Loucy (cell line): ENCODE results near the gene AP1G1.
"Not testable (repeated sequence)": the region's sequence is repeated elsewhere in the genome, so short reads cannot be mapped to it uniquely, and the experiment has no call there.

Experiments used
- H2AFZ ChIP-seq: fragments of 200-600 bp; sonication (generic); 2 replicates; pipeline ENCODE4 v1.6.0; 2016; ENCODE audit warnings: antibody characterized with exemption, mild to moderate bottlenecking, low read length, moderate library complexity
- H3F3A ChIP-seq: fragments of 200-600 bp; 2 replicates; pipeline ENCODE4 v1.6.0; 2016; ENCODE audit warnings: antibody characterized with exemption, low read depth, mild to moderate bottlenecking
- H3K27me3 ChIP-seq: fragments of 200-600 bp; sonication (generic); 2 replicates; pipeline ENCODE4 v1.6.1; 2014; ENCODE audit warnings: low read length, mild to moderate bottlenecking; ENCODE audit not compliant: insufficient read depth, poor library complexity, severe bottlenecking
- H3K36me3 ChIP-seq: fragments of 200-600 bp; sonication (generic); 2 replicates; pipeline ENCODE4 v1.6.1; 2016; ENCODE audit warnings: low read length; ENCODE audit not compliant: insufficient read depth
- H3K4me1 ChIP-seq: fragments of 200-600 bp; sonication (generic); 2 replicates; pipeline ENCODE4 v1.5.1; 2014; ENCODE audit warnings: low read length, mild to moderate bottlenecking; ENCODE audit not compliant: insufficient read depth, poor library complexity, severe bottlenecking
- H3K4me2 ChIP-seq: fragments of 200-600 bp; sonication (generic); 2 replicates; pipeline ENCODE4 v1.6.0; 2014; ENCODE audit warnings: antibody characterized with exemption, low read length, low read depth, mild to moderate bottlenecking; ENCODE audit not compliant: poor library complexity, severe bottlenecking
- H3K4me3 ChIP-seq: fragments of 200-600 bp; sonication (generic); 2 replicates; pipeline ENCODE4 v1.5.1; 2014; ENCODE audit warnings: low read length, mild to moderate bottlenecking, mixed read lengths; ENCODE audit not compliant: poor library complexity, severe bottlenecking
- H3K79me2 ChIP-seq: fragments of 200-600 bp; sonication (generic); 2 replicates; pipeline ENCODE4 v1.6.1; 2014; ENCODE audit warnings: low read length; ENCODE audit not compliant: insufficient read depth
- H3K9ac ChIP-seq: fragments of 200-600 bp; sonication (generic); 2 replicates; pipeline ENCODE4 v1.6.0; 2014; ENCODE audit warnings: mild to moderate bottlenecking, low read depth, low read length, moderate library complexity; ENCODE audit not compliant: poor library complexity, severe bottlenecking
- H3K9me2 ChIP-seq: fragments of 200-600 bp; sonication (generic); replicated peaks from 2 replicates; pipeline ENCODE4 v1.6.1; 2016; ENCODE audit warnings: low read depth, low read length, mixed read lengths
- H3K9me3 ChIP-seq: fragments of 200-600 bp; sonication (generic); 2 replicates; pipeline ENCODE4 v1.6.1; 2014; ENCODE audit warnings: mild to moderate bottlenecking, antibody characterized with exemption, low read length, low read depth; ENCODE audit not compliant: insufficient read depth
- H4K20me1 ChIP-seq: fragments of 200-600 bp; sonication (generic); 2 replicates; pipeline ENCODE4 v1.6.0; 2014; ENCODE audit warnings: antibody characterized with exemption, low read length, mild to moderate bottlenecking; ENCODE audit not compliant: insufficient read depth, poor library complexity, severe bottlenecking
- EZH2phosphoT487 ChIP-seq: fragments of 200-600 bp; IDR thresholded peaks from 2 replicates; pipeline ENCODE4 v1.6.1; 2018; ENCODE audit warnings: antibody characterized with exemption, mild to moderate bottlenecking, moderate library complexity, borderline replicate concordance
- TF ChIP-seq, protein P1 (sequence below): fragments of 200-600 bp; sonication (generic); conservative IDR thresholded peaks from 2 replicates; pipeline ENCODE4 v1.5.1; 2014; ENCODE audit warnings: mild to moderate bottlenecking, antibody characterized with exemption, low read length

Gene AP1G1

DNA sequence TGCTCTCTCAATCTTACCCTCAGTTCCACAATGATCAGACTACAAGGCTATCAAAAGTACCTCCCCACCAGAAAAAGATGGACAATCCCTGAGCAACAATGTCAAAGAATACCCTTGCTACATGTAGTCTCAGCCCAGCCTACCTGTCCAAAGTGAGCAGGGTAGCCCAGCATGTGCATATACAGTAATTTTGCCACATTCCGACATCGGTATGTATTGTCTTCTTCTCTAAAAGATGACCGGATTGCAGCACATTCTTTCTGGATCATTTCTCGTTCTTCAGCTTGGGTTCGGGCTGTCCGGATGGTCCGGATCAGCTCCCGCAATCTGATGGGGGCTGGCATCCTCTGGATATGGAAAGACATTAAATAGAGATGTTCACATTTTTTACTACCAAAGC is 19.5 kb downstream of the AP1G1 start:
- Histone ChIP-seq H3F3A (no peaks in the 10 kb centered on the region), H3K36me3 (peaks cover 39% of the 10 kb centered on the region), H3K9ac (no peak overlapping the region), H3K27me3 (no peaks in the 10 kb centered on the region), H3K79me2 (peaks cover 65% of the 10 kb centered on the region), H3K4me3 (no peak overlapping the region), H3K4me1 (no peaks in the 10 kb centered on the region), H2AFZ (no peak overlapping the region), H3K4me2 (no peak overlapping the region), H4K20me1 (peaks cover 37% of the 10 kb centered on the region), H3K9me3 (no peaks in the 10 kb centered on the region), H3K9me2 (no peaks in the 10 kb centered on the region)
- TF ChIP-seq EZH2phosphoT487: no peak
- TF ChIP-seq, protein P1, sequence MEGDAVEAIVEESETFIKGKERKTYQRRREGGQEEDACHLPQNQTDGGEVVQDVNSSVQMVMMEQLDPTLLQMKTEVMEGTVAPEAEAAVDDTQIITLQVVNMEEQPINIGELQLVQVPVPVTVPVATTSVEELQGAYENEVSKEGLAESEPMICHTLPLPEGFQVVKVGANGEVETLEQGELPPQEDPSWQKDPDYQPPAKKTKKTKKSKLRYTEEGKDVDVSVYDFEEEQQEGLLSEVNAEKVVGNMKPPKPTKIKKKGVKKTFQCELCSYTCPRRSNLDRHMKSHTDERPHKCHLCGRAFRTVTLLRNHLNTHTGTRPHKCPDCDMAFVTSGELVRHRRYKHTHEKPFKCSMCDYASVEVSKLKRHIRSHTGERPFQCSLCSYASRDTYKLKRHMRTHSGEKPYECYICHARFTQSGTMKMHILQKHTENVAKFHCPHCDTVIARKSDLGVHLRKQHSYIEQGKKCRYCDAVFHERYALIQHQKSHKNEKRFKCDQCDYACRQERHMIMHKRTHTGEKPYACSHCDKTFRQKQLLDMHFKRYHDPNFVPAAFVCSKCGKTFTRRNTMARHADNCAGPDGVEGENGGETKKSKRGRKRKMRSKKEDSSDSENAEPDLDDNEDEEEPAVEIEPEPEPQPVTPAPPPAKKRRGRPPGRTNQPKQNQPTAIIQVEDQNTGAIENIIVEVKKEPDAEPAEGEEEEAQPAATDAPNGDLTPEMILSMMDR: no peak

DNA sequence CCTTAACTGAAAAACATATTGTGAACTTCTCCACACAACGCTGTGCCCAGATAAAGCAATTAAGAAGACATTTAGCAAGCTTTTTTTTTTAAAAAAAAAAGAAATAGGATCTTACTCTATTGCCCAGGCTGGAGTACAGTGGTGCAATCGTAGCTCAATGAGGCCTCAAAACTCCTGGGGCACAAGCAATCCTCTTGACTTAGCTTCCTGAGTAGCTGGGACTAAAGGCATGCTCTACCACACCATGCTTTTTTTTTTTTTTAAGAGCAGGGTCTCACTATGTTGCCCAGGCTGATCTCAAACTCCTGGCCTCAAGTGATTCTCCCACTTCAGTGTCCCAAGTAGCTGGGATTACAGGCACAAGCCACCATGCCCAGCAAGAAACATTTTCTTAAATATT is 20.1 kb downstream of the AP1G1 start:
- Histone ChIP-seq H3K4me3 (no peak overlapping the region), H3K36me3 (peaks cover 45% of the 10 kb centered on the region), H3K4me2 (no peak overlapping the region), H3K9me3 (no peaks in the 10 kb centered on the region), H3K27me3 (no peaks in the 10 kb centered on the region), H3F3A (no peaks in the 10 kb centered on the region), H3K79me2 (peaks cover 64% of the 10 kb centered on the region), H3K9ac (no peak overlapping the region), H2AFZ (no peak overlapping the region), H3K9me2 (no peaks in the 10 kb centered on the region), H3K4me1 (no peaks in the 10 kb centered on the region), H4K20me1 (peaks cover 38% of the 10 kb centered on the region)
- TF ChIP-seq EZH2phosphoT487: no peak

GRCh38 chr16:71785143-71785542 is 23.5 kb downstream of the AP1G1 start:
- not testable (repeated sequence) for H3K4me3 ChIP-seq, H3F3A ChIP-seq, H3K27me3 ChIP-seq, H3K4me2 ChIP-seq, H3K9me3 ChIP-seq, H2AFZ ChIP-seq, H3K4me1 ChIP-seq, H3K9ac ChIP-seq, H3K9me2 ChIP-seq
- H3K79me2 ChIP-seq: peaks cover 54% of the 10 kb centered on the region
- H4K20me1 ChIP-seq: peaks cover 26% of the 10 kb centered on the region
- H3K36me3 ChIP-seq: peaks cover 57% of the 10 kb centered on the region

GRCh38 chr16:71784093-71784492 is 24.5 kb downstream of the AP1G1 start:
- Histone ChIP-seq H3K9me2 (no peaks in the 10 kb centered on the region), H3K9ac (no peak overlapping the region), H3K27me3 (no peaks in the 10 kb centered on the region), H3K9me3 (no peaks in the 10 kb centered on the region), H4K20me1 (peaks cover 17% of the 10 kb centered on the region), H3K4me3 (no peak overlapping the region), H3K36me3 (peaks cover 58% of the 10 kb centered on the region), H3F3A (no peaks in the 10 kb centered on the region), H3K4me2 (no peak overlapping the region), H3K79me2 (peaks cover 52% of the 10 kb centered on the region), H3K4me1 (no peaks in the 10 kb centered on the region), H2AFZ (no peak overlapping the region)
- TF ChIP-seq EZH2phosphoT487: no peak
- TF ChIP-seq, protein P1: no peak
